Esophagus squamous epithelium (tissue), 5 donors: Measurements from ENCODE around the gene TSPAN15. TPM values are rescaled to one million over a fixed set of nuclear protein-coding genes. Genes with fewer than 3 reads are reported as not detected.

Experiments
- DNase-seq: peaks from one replicate; lab custom pipeline; 2025; lab: John Stamatoyannopoulos, UW
- H3K27ac ChIP-seq, 4 donors: fragments of 200-600 bp; sonication (generic); one replicate each; pipeline ENCODE4 v1.5.1; 2016 to 2019; ENCODE audit warnings: mild to moderate bottlenecking in 1 of 4
- H3K27me3 ChIP-seq, 4 donors: fragments of 200-600 bp; sonication (generic); 1 replicate in 3 of 4; 2 replicates in 1 of 4; pipeline versions ENCODE4 v1.5.1 to v1.6.0; 2017 to 2021; ENCODE audit warnings: antibody characterized with exemption in 1 of 4
- H3K36me3 ChIP-seq, 3 donors: fragments of 200-600 bp; sonication (generic); one replicate each; pipeline ENCODE4 v1.5.1; 2016 to 2019
- H3K4me1 ChIP-seq, 3 donors: fragments of 200-600 bp; sonication (generic); one replicate each; pipeline ENCODE4 v1.5.1; 2017 to 2019
- H3K4me3 ChIP-seq, 4 donors: fragments of 200-600 bp; sonication (generic); 1 replicate in 3 of 4; 2 replicates in 1 of 4; pipeline ENCODE4 v1.5.1; 2016 to 2019; ENCODE audit warnings: mild to moderate bottlenecking in 2 of 4, moderate library complexity in 1 of 4
- H3K9me3 ChIP-seq, 3 donors: fragments of 200-600 bp; sonication (generic); one replicate each; pipeline ENCODE4 v1.5.1; 2016 to 2019
- CTCF ChIP-seq, 6 experiments: fragments of 450-650 bp in 4 of 6; fragments of 200-600 bp in 2 of 6; sonication (generic) in 2 of 6; IDR thresholded peaks; one replicate each; pipeline ENCODE4 v1.5.1; 2016 to 2019; ENCODE audit warnings: antibody characterized with exemption in 6 of 6, mild to moderate bottlenecking in 4 of 6, moderate library complexity in 4 of 6
- POLR2A ChIP-seq, 4 donors: fragments of 450-650 bp; IDR thresholded peaks; one replicate each; pipeline ENCODE4 v1.6.1; 2017; ENCODE audit warnings: antibody characterized with exemption in 4 of 4, mild to moderate bottlenecking in 4 of 4, moderate library complexity in 3 of 4
- WGBS, 2 donors: methylation state at CpG; one replicate each; pipeline ENCODE4 v1.1.5; 2018; 5-methylcytosine and 5-hydroxymethylcytosine counted together
- intact Hi-C: fragments of 100-400 bp; cut with DNase I; formaldehyde crosslinking; loops from one replicate; pipeline ENCODE4 v1.15.0; 2022
- total RNA-seq, 4 donors: library from RNA; depleted of rRNA; stranded (reverse); fragments of >200 nt; gene quantifications; one replicate each; pipeline ENCODE4 v1.1.0, GENCODE V29; 2016
- donor health status: DM: yes; HTN: yes; CAD: no.

Gene TSPAN15
- total RNA-seq, 4 donors from 2014 or later, result 3.6 to 24.0 (median 18.5) TPM

DNA sequence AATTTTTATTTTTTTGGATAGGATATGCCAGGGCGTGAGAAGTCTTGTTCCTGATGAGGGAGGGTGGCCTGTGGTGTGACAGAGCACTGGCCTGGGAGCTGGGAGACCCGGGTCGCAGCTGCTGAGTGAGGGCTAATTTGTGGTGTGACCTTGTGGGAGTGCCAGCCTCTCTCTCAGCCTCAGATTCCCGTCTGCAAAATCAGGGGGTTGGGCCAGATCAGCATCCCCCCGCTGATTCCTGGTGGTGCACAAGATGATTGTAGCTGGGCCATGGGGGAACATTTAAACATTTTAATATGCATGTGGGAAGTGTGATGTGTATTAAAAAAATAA, 14.9 kb downstream of the TSPAN15 start:
- peak overlapping the region in 3 of 4 donors; percentile 71 to 75 (median 72) for H3K27ac ChIP-seq
- no peak for DNase-seq
- WGBS, 2 donors, result 64 to 86% methylated on average over 1 to 2 of the region's 5 CpGs
- TF ChIP-seq POLR2A (IDR thresholded peaks at IDR 0.05), result no peak
- no peaks in the 10 kb centered on the region for H3K27me3 ChIP-seq
- H3K4me3 ChIP-seq, result no peak overlapping the region
- H3K9me3 ChIP-seq, result no peaks in the 10 kb centered on the region
- peaks cover 17 to 76% (median 36%) of the 10 kb centered on the region in 3 donors for H3K4me1 ChIP-seq
- intact Hi-C loops, result no loop called here
- H3K36me3 ChIP-seq, result no peaks in the 10 kb centered on the region

GRCh38 chr10:69466689-69467088, 15.4 kb downstream of the TSPAN15 start:
- no peaks in the 10 kb centered on the region for H3K36me3 ChIP-seq
- intact Hi-C loops, result no loop called here
- H3K27ac ChIP-seq, result peak overlapping the region in 3 of 4 donors; percentile 52 to 75 (median 72)
- H3K4me3 ChIP-seq, result no peak overlapping the region
- no peaks in the 10 kb centered on the region for H3K27me3 ChIP-seq
- peaks cover 13 to 70% (median 32%) of the 10 kb centered on the region in 3 donors for H3K4me1 ChIP-seq
- no peaks in the 10 kb centered on the region for H3K9me3 ChIP-seq
- TF ChIP-seq POLR2A (IDR thresholded peaks at IDR 0.05) (no peak), CTCF (IDR thresholded peaks at IDR 0.05) (no peak)
- DNase-seq, result no peak
- WGBS, 2 donors, result 76 to 89% methylated on average over 8 to 10 of the region's 10 CpGs

- Histone ChIP-seq H3K9me3 (no peaks in the 10 kb centered on the region), H3K36me3 (no peaks in the 10 kb centered on the region), H3K27me3 (peaks cover 0 to 2% (median 0%) of the 10 kb centered on the region in 4 donors), H3K27ac (peak overlapping the region in 3 of 4 donors; percentile 52 to 72 (median 70)), H3K4me3 (no peak overlapping the region), H3K4me1 (peaks cover 18 to 65% (median 35%) of the 10 kb centered on the region in 3 donors)
- intact Hi-C loops, result no loop called here
- WGBS, 2 donors, result 56 to 65% methylated on average over 6 to 11 of the region's 13 CpGs
- TF ChIP-seq POLR2A (IDR thresholded peaks at IDR 0.05) (no peak), CTCF (IDR thresholded peaks at IDR 0.05) (no peak)
- no peak for DNase-seq
These were observed 16.9 kb downstream of the TSPAN15 start for GRCh38 chr10:69467928-69468750.

- no peak for TF ChIP-seq CTCF (IDR thresholded peaks at IDR 0.05)
- no peak for TF ChIP-seq POLR2A (IDR thresholded peaks at IDR 0.05)
- peaks cover 20 to 65% (median 33%) of the 10 kb centered on the region in 3 donors for H3K4me1 ChIP-seq
These were observed 17.5 kb downstream of the TSPAN15 start for GRCh38 chr10:69468751-69469089.

GRCh38 chr10:69469976-69470375, 18.7 kb downstream of the TSPAN15 start:
- Histone ChIP-seq H3K27ac (peak overlapping the region in 1 of 4 donors; percentile 57), H3K4me3 (no peak overlapping the region), H3K4me1 (peaks cover 21 to 65% (median 33%) of the 10 kb centered on the region in 3 donors), H3K36me3 (no peaks in the 10 kb centered on the region), H3K27me3 (peaks cover 0 to 13% (median 0%) of the 10 kb centered on the region in 4 donors), H3K9me3 (no peaks in the 10 kb centered on the region)
- intact Hi-C loops, result no loop called here
- TF ChIP-seq CTCF (IDR thresholded peaks at IDR 0.05), result no peak
- TF ChIP-seq POLR2A (IDR thresholded peaks at IDR 0.05), result no peak
- WGBS, 2 donors, result 86 to 89% methylated on average over 1 of the region's 1 CpG
- DNase-seq, result no peak

More at GRCh38 chr10:69468751-69469089, 17.5 kb downstream of the TSPAN15 start:
- H3K4me3 ChIP-seq, result no peak overlapping the region
- no peaks in the 10 kb centered on the region for H3K36me3 ChIP-seq
- no peaks in the 10 kb centered on the region for H3K9me3 ChIP-seq
- peaks cover 0 to 6% (median 0%) of the 10 kb centered on the region in 4 donors for H3K27me3 ChIP-seq
- no peak for DNase-seq
- intact Hi-C loops, result no loop called here
- 59 to 78% methylated on average over 5 of the region's 5 CpGs for WGBS, 2 donors
- H3K27ac ChIP-seq, result peak overlapping the region in 2 of 4 donors; percentile 52 to 70
